ENCODE measurements around the gene RAI1.
A peak's percentile ranks its signal among the peaks of the same experiment; 100 is the strongest.
"Not testable (repeated sequence)": the region's sequence is repeated elsewhere in the genome, so short reads cannot be mapped to it uniquely, and the experiment has no call there.

The RAI1 gene

GRCh38 chr17:17681187-17681743 is at the start of gene RAI1:
TSS of gene RAI1 (plus strand) at chr17:17681458. CDS start at chr17:17792949, 111,491 bp downstream.
- peak; percentile 62 to 84 (median 70) for DNase-seq

- DNase-seq: not testable (repeated sequence)
Observed at GRCh38 chr17:17632690-17633089, 48.6 kb upstream of the RAI1 start.

GRCh38 chr17:17633310-17633709 is 47.9 kb upstream of the RAI1 start:
- no peak for DNase-seq

GRCh38 chr17:17635126-17635525 is 46.1 kb upstream of the RAI1 start:
- DNase-seq: no peak

- not testable (repeated sequence) for DNase-seq
Observed at GRCh38 chr17:17635537-17636271, 45.6 kb upstream of the RAI1 start.

- DNase-seq: no peak
Observed at GRCh38 chr17:17636272-17636885, 44.9 kb upstream of the RAI1 start.

GRCh38 chr17:17638467-17638866 is 42.8 kb upstream of the RAI1 start:
- DNase-seq: no peak

- DNase-seq: not testable (repeated sequence)
Observed at GRCh38 chr17:17639661-17640270, 41.5 kb upstream of the RAI1 start.

- DNase-seq: peak; percentile 54 to 84 (median 68)
Observed at GRCh38 chr17:17641621-17642409, 39.4 kb upstream of the RAI1 start.

GRCh38 chr17:17645148-17645547 is 36.1 kb upstream of the RAI1 start:
- DNase-seq: not testable (repeated sequence)

- no peak for DNase-seq
Observed at GRCh38 chr17:17645961-17646360, 35.3 kb upstream of the RAI1 start.

- DNase-seq: no peak
Observed at GRCh38 chr17:17647524-17648178, 33.6 kb upstream of the RAI1 start.

GRCh38 chr17:17648762-17649161 is 32.5 kb upstream of the RAI1 start:
- no peak for DNase-seq

- no peak for DNase-seq
Observed at GRCh38 chr17:17650959-17651358, 30.3 kb upstream of the RAI1 start.

GRCh38 chr17:17653343-17653742 is 27.9 kb upstream of the RAI1 start:
- no peak for DNase-seq

- no peak for DNase-seq
Observed at GRCh38 chr17:17659340-17659739, 21.9 kb upstream of the RAI1 start.

- DNase-seq: no peak
Observed at GRCh38 chr17:17661134-17661533, 20.1 kb upstream of the RAI1 start.

- DNase-seq: no peak
Observed at GRCh38 chr17:17661834-17662385, 19.3 kb upstream of the RAI1 start.

GRCh38 chr17:17663160-17664063 is 17.8 kb upstream of the RAI1 start:
- DNase-seq: peak; percentile 24 to 52 (median 40)

- DNase-seq: no peak
Observed at GRCh38 chr17:17664064-17664452, 17.2 kb upstream of the RAI1 start.

GRCh38 chr17:17665255-17665654 is 16.0 kb upstream of the RAI1 start:
- no peak for DNase-seq
